Colonic mucosa (tissue), 4 donors: Measurements from ENCODE around the gene TASL. TPM values are rescaled to one million over a fixed set of nuclear protein-coding genes. Genes with fewer than 3 reads are reported as not detected.

Experiments
- DNase-seq: peaks from one replicate; pipeline ENCODE4 v3.0.0-alpha.2; 2020
- H3K27ac ChIP-seq: fragments of 200-600 bp; one replicate; pipeline ENCODE4 v1.8.0; 2021
- H3K27me3 ChIP-seq: fragments of 200-600 bp; one replicate; pipeline ENCODE4 v1.8.0; 2021
- H3K36me3 ChIP-seq: fragments of 200-600 bp; one replicate; pipeline ENCODE4 v1.8.0; 2021
- H3K4me1 ChIP-seq: fragments of 200-600 bp; one replicate; pipeline ENCODE4 v1.8.0; 2021; ENCODE audit warnings: mild to moderate bottlenecking
- H3K4me3 ChIP-seq: fragments of 200-600 bp; one replicate; pipeline ENCODE4 v1.8.0; 2021
- H3K9ac ChIP-seq, 2 donors: one replicate each; pipeline ENCODE4 v1.7.0; 2013; ENCODE audit warnings: control low read depth in 2 of 2, low read depth in 2 of 2, low read length in 2 of 2
- H3K9me3 ChIP-seq: fragments of 200-600 bp; one replicate; pipeline ENCODE4 v1.8.0; 2021
- CTCF ChIP-seq: fragments of 200-600 bp; IDR thresholded peaks from one replicate; pipeline ENCODE4 v1.8.0; 2022; ENCODE audit warnings: antibody characterized with exemption, mild to moderate bottlenecking
- intact Hi-C: fragments of 100-400 bp; cut with DNase I; formaldehyde crosslinking; loops from one replicate; pipeline ENCODE4 v1.14.1; 2022
- total RNA-seq, 2 donors: library from RNA; stranded (reverse); fragmentation: NEBNext Ultra II Directional in 1 of 2; extraction: Animal tissue kit (Norgen Biotek cat#: 25700) in 1 of 2; gene quantifications; one replicate each; pipeline ENCODE4 v1.2.1, GENCODE V29; 2021
- donor health status: healthy.
- donor health status: DM: no; HTN: no; CAD: no.
- donor health status: DM: no; HTN: no; CAD: no.

TASL gene
- total RNA-seq, 2 donors from 2014 or later, result 0.49 to 1.1 TPM

- H3K4me3 ChIP-seq, result no peak overlapping the region
- H3K9me3 ChIP-seq, result no peaks in the 10 kb centered on the region
- DNase-seq, result no peak
- H3K9ac ChIP-seq, result no peak overlapping the region
- no peaks in the 10 kb centered on the region for H3K27me3 ChIP-seq
- no peaks in the 10 kb centered on the region for H3K36me3 ChIP-seq
- H3K4me1 ChIP-seq, result no peaks in the 10 kb centered on the region
- no peak for TF ChIP-seq CTCF
- intact Hi-C loops, result no loop called here
- H3K27ac ChIP-seq, result no peak overlapping the region
Observed at GRCh38 chrX:30618160-30618765, 40.7 kb upstream of the TASL start.

GRCh38 chrX:30615229-30615628 is 37.7 kb upstream of the TASL start:
- Histone ChIP-seq H3K9ac (no peak overlapping the region), H3K9me3 (no peaks in the 10 kb centered on the region), H3K36me3 (no peaks in the 10 kb centered on the region), H3K4me1 (no peaks in the 10 kb centered on the region), H3K4me3 (no peak overlapping the region), H3K27me3 (no peaks in the 10 kb centered on the region), H3K27ac (no peak overlapping the region)
- no peak for TF ChIP-seq CTCF
- no peak for DNase-seq
- intact Hi-C loops, result no loop called here

- Histone ChIP-seq H3K9me3 (no peaks in the 10 kb centered on the region), H3K9ac (no peak overlapping the region), H3K27ac (no peak overlapping the region), H3K36me3 (no peaks in the 10 kb centered on the region), H3K4me1 (no peaks in the 10 kb centered on the region), H3K27me3 (no peaks in the 10 kb centered on the region), H3K4me3 (no peak overlapping the region)
- intact Hi-C loops, result no loop called here
- DNase-seq, result no peak
- TF ChIP-seq CTCF, result no peak
Observed at GRCh38 chrX:30613721-30614120, 36.2 kb upstream of the TASL start.

- Histone ChIP-seq H3K9me3 (no peaks in the 10 kb centered on the region), H3K4me1 (no peaks in the 10 kb centered on the region), H3K27ac (no peak overlapping the region), H3K9ac (no peak overlapping the region), H3K36me3 (no peaks in the 10 kb centered on the region), H3K4me3 (no peak overlapping the region), H3K27me3 (no peaks in the 10 kb centered on the region)
- intact Hi-C loops, result no loop called here
- DNase-seq, result no peak
- TF ChIP-seq CTCF, result no peak
Observed at GRCh38 chrX:30612250-30612655, 34.7 kb upstream of the TASL start.

- Histone ChIP-seq H3K27ac (no peak overlapping the region), H3K36me3 (no peaks in the 10 kb centered on the region), H3K4me3 (no peak overlapping the region), H3K27me3 (no peaks in the 10 kb centered on the region), H3K9me3 (no peaks in the 10 kb centered on the region), H3K9ac (no peak overlapping the region), H3K4me1 (no peaks in the 10 kb centered on the region)
- no peak for DNase-seq
- intact Hi-C loops, result no loop called here
- TF ChIP-seq CTCF, result no peak
Observed at GRCh38 chrX:30610026-30610425, 32.5 kb upstream of the TASL start.
